HG03565 (cell line): Measurements from ENCODE around the gene PCDHGA9.
"Not testable (repeated sequence)": the region's sequence is repeated elsewhere in the genome, so short reads cannot be mapped to it uniquely, and the experiment has no call there.

Experiments
- ATAC-seq: cut with Tn5 transposase; IDR thresholded peaks from one replicate; pipeline ENCODE4 v1.9.1; 2021; ENCODE audit warnings: mild to moderate bottlenecking, moderate library complexity; ENCODE audit not compliant: unreplicated experiment

Gene PCDHGA9

DNA sequence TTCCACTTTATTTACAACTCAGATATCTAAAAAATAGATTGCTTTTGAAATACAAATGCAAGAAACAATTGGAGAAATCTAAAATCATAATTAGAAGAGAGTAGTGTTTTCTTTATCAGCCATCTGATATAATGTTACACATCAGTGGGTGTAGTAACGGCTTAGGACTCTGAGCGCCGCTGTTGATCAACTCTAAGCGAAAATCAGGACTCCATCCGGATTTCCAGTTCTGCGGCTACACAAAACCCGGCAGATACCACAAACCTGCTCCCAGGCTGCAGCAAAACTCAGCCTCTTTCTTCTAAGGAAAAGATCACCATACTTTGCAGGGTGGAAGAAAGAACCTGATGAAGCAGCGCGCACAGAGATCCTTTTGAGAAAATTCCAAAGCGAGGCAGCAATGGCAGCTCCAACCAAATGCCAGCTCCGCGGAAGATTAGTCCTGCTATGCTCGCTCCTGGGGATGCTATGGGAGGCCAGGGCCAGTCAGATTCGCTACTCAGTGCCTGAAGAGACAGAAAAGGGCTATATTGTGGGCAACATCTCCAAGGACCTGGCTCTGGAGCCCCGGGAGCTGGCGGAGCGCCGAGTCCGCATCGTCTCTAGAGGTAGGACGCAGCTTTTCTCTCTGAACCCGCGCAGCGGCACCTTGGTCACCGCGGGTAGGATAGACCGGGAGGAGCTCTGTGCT is at the start of gene PCDHGA9:
Gene PCDHGA9, plus strand, starts transcription at position 226 of the 691 bp plus-strand sequence. Its CDS starts 175 bp downstream, at position 401.
- ATAC-seq = no peak

DNA sequence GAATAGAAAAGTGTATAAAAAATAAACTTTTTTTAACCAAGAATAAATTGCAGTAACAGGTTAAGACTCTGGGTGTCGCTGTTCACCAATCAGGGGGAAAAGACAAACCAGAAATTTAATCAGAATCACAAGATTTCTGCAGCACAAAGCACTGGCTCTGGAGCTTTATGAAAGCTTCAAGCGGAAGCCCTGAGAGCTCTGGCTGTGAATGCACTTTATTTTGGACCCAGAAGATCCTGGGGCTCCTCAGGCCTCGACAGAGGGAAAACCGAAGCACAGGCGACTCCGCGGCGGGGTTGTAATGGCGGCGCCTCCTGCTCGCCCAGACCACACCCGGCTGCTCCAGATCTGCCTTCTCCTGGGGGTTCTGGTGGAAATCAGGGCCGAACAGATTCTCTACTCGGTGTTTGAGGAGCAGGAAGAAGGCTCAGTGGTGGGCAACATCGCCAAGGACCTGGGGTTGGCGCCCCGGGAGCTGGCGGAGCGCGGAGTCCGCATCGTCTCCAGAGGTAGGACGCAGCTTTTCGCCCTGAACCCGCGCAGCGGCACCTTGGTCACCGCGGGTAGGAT is 47.6 kb upstream of the PCDHGA9 start, which contains the start of gene PCDHGA4:
Gene PCDHGA4, plus strand, starts transcription at position 122 of the 570 bp plus-strand sequence. Its CDS starts 87 bp downstream, at position 209.
- no peak for ATAC-seq

DNA sequence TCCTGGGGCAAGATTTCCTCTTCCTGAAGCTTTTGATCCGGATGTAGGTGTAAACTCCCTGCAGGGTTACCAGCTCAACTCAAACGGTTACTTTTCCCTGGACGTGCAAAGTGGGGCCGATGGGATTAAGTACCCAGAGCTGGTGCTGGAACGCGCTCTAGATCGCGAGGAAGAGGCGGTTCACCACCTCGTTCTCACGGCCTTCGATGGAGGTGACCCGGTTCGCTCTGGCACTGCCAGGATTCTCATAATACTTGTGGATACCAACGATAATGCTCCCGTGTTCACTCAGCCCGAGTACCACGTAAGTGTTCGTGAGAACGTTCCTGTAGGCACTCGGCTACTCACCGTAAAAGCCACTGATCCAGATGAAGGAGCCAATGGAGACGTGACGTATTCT is 46.9 kb upstream of the PCDHGA9 start:
- no peak for ATAC-seq

DNA sequence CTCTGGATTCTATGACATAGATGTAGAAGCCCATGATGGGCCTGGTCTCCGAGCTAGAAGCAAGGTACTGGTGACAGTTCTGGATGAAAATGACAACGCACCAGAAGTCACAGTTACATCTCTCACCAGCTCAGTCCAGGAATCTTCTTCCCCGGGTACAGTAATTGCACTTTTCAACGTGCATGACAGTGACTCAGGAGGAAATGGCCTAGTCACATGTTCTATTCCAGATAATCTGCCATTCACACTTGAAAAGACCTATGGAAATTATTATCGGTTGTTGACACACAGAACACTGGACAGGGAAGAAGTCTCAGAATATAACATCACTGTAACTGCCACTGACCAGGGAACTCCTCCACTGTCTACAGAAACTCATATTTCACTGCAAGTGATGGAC is 46.4 kb upstream of the PCDHGA9 start:
- ATAC-seq = no peak

DNA sequence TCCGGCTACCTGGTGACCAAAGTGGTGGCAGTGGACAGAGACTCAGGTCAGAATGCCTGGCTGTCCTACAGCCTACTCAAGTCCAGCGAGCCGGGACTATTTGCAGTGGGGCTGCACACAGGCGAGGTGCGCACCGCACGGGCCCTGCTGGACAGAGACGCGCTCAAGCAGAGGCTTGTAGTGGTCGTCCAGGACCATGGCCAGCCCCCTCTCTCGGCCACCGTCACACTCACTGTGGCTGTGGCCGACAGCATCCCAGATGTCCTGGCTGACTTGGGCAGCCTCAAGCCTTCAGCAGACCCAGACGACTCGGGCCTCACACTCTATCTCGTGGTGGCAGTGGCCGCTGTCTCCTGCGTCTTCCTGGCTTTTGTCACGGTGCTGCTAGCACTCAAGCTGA is 45.6 kb upstream of the PCDHGA9 start:
- no peak for ATAC-seq

DNA sequence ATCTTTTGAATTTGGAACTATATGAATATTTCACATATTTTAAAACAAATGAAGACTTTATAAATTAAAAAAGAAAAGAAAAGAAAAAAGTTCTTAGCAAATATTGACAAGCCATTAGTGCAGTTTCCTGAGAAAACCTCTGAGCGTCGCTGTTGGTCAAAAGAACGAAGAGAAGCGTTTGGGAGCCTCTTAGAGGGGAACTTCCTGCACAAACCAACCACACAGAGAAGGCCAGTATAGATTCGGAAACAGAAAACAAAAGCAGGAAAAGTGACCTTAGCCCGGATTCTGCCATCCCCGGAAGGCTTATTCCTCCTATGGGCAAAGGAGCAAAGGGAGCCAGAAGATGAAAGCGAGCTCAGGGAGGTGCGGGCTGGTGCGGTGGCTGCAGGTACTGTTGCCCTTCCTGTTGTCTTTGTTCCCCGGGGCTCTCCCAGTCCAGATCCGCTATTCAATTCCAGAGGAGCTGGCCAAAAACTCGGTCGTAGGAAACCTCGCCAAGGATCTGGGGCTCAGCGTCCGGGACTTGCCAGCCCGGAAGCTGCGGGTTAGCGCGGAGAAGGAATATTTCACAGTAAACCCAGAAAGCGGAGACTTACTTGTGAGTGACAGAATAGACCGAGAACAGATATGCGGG is 42.7 kb upstream of the PCDHGA9 start, which contains the start of gene PCDHGB2:
Gene PCDHGB2, plus strand, starts transcription at position 205 of the 637 bp plus-strand sequence. Its CDS starts 142 bp downstream, at position 347.
- peak; percentile 78 for ATAC-seq

DNA sequence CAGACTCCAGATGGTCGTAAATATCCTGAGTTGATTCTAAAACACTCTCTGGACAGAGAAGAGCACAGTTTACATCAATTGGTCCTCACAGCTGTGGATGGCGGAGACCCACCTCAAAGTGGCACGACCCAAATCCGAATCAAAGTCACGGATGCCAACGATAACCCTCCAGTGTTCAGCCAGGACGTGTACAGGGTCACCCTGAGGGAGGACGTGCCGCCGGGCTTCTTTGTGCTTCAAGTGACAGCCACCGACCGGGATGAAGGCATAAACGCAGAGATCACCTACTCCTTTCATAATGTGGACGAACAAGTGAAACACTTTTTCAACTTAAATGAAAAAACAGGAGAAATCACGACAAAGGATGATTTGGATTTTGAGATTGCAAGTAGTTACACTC is 41.9 kb upstream of the PCDHGA9 start:
- no peak for ATAC-seq

DNA sequence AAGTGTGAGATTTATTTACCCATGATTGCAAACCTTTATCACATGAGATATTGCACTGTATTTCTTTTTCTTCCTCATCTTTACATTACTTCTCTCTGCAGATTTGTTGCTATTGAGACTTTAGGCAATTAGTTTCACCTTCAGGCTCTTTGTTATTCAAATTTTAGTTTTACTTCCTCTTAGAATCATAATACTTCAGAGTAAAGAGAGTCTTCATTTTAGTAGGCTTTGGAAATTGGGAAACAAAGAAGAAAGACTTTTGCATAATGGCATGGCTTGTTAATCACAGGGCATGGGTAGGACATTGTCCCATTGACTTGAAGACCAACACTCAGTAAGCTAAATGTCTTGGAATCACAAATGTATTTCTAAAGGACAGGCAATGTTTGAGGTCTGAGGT is 39.9 kb upstream of the PCDHGA9 start:
- ATAC-seq = no peak

DNA sequence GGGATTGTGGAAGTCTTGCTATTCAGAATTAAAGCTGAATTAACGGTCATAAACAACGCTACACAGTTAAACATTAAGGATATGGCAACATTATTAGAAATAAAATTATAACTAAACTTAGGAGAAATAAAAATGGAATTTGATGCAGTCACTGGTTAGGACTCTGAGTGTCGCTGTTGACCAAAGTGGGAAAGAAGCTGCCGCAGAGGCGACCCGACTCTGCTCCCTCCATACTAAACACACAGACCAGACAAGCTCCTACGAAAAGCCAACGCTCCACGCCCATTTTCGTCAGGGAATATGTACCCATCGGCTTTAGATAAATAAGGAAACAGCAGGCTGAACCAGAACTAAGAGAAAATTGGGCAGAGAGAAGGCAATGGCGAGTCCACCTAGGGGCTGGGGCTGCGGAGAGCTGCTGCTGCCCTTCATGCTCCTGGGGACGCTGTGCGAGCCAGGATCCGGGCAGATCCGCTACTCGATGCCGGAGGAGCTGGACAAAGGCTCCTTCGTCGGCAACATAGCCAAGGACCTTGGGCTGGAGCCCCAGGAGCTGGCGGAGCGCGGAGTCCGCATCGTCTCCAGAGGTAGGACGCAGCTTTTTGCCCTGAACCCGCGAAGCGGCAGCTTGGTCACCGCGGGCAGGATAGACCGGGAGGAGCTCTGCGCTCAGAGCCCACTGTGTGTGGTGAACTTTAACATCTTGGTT is 38.5 kb upstream of the PCDHGA9 start, which contains the start of gene PCDHGA5:
Gene PCDHGA5, plus strand, starts transcription at position 211 of the 709 bp plus-strand sequence. Its CDS starts 169 bp downstream, at position 380.
- no peak for ATAC-seq

DNA sequence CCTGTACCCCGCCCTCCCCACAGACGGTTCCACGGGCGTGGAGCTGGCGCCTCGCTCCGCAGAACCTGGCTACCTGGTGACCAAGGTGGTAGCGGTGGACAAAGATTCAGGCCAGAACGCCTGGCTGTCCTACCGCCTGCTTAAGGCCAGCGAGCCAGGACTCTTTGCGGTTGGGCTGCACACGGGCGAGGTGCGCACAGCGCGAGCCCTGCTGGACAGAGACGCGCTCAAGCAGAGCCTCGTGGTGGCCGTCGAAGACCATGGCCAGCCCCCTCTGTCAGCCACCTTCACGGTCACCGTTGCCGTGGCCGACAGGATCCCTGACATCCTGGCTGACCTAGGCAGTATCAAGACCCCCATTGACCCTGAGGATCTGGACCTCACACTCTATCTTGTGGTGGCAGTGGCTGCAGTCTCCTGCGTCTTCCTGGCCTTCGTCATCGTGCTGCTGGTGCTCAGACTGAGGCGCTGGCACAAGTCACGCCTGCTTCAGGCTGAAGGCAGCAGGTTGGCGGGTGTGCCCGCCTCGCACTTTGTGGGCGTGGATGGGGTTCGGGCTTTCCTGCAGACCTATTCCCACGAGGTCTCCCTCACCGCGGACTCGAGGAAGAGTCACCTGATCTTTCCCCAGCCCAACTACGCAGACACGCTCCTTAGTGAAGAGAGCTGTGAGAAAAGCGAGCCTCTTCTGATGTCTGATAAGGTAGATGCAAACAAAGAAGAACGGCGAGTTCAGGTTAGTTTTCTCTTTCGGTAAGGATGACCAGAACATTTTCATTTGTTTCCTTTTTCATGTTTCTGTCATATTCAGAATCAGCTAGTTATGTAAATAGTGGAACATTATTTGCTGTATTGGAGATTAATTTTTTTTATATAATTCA is 36.3 kb upstream of the PCDHGA9 start:
- no peak for ATAC-seq

DNA sequence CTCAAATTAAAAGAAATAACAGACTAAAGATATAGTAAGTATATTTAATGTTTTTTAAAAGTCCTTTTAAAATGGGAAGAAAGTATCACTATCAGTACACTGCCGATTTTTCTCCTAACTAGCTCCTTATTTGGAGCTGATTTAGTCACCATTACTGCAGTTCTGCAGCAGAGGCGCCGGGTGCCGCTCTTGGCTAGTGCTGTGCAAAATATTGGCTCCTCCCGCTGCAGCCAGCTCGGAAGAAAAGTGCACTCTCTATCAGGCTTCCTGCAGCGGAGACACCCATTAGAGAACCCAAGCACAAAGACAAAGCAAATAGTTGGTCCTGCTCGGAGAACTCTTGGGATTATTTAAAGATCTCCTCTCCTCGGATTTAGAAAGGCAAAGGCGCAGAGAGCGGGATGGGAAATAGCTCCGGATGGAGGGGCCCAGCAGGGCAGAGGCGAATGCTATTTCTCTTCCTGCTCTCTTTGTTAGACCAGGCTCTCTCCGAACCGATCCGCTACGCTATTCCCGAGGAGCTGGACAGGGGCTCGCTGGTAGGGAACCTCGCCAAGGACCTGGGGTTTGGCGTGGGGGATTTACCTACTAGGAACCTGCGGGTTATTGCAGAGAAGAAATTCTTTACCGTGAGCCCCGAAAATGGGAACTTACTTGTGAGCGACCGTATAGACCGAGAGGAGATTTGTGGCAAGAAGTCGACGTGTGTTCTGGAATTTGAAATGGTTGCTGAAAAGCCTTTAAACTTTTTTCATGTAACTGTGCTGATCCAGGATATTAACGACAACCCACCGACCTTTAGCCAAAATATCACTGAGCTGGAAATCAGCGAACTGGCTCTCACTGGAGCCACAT is 32.4 kb upstream of the PCDHGA9 start, which contains the start of gene PCDHGB3:
Gene PCDHGB3, plus strand, starts transcription at position 249 of the 855 bp plus-strand sequence. Its CDS starts 153 bp downstream, at position 402.
- peak; percentile 98 for ATAC-seq

DNA sequence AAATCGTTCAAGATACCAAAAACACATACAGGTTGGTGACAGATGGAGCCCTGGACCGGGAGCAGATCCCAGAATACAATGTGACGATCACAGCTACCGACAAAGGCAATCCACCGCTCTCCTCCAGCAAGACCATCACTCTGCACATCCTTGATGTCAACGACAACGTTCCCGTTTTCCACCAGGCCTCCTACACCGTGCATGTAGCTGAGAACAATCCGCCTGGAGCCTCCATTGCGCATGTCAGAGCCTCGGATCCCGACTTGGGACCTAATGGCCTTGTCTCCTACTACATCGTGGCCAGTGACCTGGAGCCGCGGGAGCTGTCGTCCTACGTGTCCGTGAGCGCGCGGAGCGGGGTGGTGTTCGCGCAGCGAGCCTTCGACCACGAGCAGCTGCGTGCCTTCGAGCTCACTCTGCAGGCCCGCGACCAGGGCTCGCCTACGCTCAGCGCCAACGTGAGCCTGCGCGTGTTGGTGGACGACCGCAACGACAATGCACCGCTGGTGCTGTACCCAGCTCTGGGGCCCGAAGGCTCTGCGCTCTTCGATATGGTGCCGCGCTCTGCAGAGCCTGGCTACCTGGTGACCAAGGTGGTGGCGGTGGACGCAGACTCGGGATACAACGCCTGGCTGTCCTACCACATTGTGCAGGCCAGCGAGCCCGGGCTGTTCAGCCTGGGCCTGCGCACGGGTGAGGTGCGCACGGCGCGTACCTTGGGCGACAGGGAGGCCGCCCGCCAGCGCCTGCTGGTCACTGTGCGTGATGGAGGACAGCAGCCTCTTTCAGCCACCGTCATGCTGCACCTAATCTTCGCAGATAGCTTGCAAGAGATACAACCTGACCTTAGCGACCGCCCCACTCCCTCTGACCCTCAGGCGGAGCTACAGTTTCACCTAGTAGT is 30.8 kb upstream of the PCDHGA9 start:
- no peak for ATAC-seq

DNA sequence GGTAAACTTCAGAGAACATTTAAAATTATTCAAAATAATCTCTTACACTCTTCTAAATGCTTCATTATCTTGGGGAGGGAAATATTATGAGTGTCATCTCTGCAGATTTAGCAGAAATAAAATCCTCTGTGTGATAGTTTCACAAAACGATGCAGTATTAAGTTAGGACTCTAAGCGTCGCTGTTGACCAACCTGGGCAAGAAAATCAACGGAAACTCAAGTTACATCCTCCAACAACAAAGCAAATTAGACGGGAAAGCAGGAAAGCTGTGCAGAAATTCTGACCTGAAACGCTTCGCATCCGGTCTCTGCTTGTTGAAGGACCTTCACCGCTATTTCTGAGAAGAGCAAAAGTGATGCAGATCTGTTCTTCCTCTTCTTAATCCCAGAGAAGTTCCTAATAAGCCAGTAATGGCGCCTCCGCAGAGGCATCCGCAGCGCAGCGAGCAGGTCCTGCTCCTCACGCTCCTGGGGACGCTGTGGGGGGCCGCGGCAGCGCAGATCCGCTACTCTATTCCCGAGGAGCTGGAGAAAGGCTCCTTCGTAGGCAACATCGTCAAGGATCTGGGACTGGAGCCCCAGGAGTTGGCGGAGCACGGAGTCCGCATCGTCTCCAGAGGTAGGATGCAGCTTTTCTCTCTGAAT is 28.8 kb upstream of the PCDHGA9 start, which contains the start of gene PCDHGA6:
Gene PCDHGA6, plus strand, starts transcription at position 219 of the 645 bp plus-strand sequence. Its CDS starts 193 bp downstream, at position 412.
- no peak for ATAC-seq

DNA sequence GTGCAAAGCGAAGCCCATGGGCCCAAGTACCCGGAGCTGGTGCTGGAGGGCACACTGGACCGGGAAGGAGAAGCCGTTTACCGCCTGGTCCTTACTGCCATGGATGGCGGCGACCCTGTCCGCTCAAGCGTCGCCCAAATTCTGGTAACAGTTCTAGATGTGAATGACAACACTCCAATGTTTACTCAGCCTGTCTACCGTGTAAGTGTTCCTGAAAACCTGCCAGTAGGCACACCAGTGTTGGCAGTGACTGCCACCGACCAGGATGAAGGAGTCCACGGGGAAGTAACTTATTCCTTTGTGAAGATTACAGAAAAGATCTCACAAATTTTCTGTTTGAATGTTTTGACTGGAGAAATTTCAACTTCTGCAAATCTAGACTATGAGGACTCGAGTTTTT is 28.0 kb upstream of the PCDHGA9 start:
- no peak for ATAC-seq

DNA sequence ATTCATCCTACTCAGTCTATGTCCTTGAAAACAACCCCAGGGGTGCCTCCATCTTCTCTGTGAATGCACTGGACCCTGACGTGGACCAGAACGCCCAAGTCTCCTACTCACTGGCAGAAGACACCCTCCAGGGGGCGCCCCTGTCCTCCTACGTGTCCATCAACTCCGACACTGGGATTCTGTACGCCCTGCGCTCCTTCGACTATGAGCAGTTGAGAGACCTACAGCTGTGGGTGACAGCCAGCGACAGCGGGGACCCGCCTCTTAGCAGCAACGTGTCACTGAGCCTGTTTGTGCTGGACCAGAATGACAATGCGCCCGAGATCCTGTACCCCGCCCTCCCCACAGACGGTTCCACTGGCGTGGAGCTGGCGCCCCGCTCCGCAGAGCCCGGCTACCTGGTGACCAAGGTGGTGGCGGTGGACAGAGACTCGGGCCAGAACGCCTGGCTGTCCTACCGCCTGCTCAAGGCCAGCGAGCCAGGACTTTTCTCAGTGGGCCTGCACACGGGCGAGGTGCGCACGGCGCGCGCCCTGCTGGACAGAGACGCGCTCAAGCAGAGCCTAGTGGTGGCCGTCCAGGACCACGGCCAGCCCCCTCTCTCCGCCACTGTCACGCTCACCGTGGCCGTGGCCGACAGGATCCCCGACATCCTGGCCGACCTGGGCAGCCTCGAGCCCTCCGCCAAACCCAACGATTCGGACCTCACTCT is 27.0 kb upstream of the PCDHGA9 start:
- not testable (repeated sequence) for ATAC-seq

DNA sequence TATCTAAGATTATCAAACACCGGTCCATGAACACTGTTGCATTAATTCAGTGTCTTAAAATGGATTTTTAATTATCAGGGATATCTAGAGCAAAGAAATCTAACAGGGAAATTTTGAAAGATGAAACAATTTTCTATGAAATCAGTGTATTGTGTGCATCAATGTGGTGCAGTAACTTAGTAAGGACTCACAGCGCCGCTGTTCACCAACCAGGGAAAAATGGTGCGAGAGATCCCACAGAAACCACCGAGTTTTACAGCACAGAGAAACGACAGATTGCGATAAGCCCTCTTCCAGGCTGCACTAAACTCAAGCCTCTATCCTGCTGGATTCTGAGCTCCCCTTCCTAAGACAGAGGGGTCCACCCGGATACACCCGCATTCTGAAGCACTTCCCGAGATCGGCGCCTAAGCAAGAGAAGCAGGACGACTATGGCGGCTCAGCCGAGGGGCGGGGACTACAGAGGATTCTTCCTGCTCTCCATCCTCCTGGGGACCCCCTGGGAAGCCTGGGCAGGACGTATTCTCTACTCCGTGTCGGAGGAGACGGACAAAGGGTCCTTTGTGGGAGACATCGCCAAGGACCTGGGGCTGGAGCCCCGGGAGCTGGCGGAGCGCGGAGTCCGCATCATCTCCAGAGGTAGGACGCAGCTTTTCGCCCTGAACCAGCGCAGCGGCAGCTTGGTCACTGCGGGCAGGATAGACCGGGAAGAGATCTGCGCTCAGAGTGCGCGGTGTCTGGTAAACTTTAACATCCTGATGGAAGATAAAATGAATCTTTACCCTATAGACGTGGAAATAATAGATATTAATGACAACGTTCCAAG is 19.9 kb upstream of the PCDHGA9 start, which contains the start of gene PCDHGA7:
Gene PCDHGA7, plus strand, starts transcription at position 274 of the 826 bp plus-strand sequence. Its CDS starts 158 bp downstream, at position 432.
- ATAC-seq = no peak
